Measurements from ENCODE around the gene SPINT1. TPM values are rescaled to one million over a fixed set of nuclear protein-coding genes. Genes with fewer than 3 reads are reported as not detected.

Gene SPINT1
- total and polyA plus RNA-seq, 2 of the 13 experiments (the other 11 are each of a cell fraction or from before 2014, with no cell fraction given), result 0.49 to 2.5 TPM

- peak; percentile 21; the same call in 1 of the 2 replicates for TF ChIP-seq ZNF552 (CRISPR knock-in tag; IDR thresholded peaks at IDR 0.05; ENCODE audit: borderline replicate concordance)
- no peak for TF ChIP-seq SETDB1 (CRISPR knock-in tag; IDR thresholded peaks at IDR 0.05; ENCODE audit: borderline replicate concordance)
- no peak for TF ChIP-seq SMYD3 (CRISPR knock-in tag; IDR thresholded peaks at IDR 0.05)
- TF ChIP-seq ZNF546 (CRISPR knock-in tag; conservative IDR thresholded peaks at IDR 0.05), result 0 out of 2 replicates have a peak, but pooled peaks have one; percentile 32
- TF ChIP-seq ZNF800 (CRISPR knock-in tag; IDR thresholded peaks at IDR 0.05), result 0 out of 2 replicates have a peak, but pooled peaks have one; percentile 42
- peak; percentile 41; the same call in 1 of the 2 replicates for TF ChIP-seq ZNF609 (CRISPR knock-in tag; IDR thresholded peaks at IDR 0.05; ENCODE audit: borderline replicate concordance)
- TF ChIP-seq SAFB2 (CRISPR knock-in tag; IDR thresholded peaks at IDR 0.05; ENCODE audit: borderline replicate concordance, low read depth), result no peak
- peak; percentile 40; the same call in 1 of the 2 replicates for TF ChIP-seq YEATS4 (CRISPR knock-in tag; IDR thresholded peaks at IDR 0.05; ENCODE audit: borderline replicate concordance)
- TF ChIP-seq MXI1 (IDR thresholded peaks at IDR 0.05; ENCODE audit: borderline replicate concordance, low read depth, low read length), result peak; percentile 74; the same call in 1 of the 3 replicates
- no peak for TF ChIP-seq ZNF224 (CRISPR knock-in tag; IDR thresholded peaks at IDR 0.05)
- TF ChIP-seq ZBTB14 (CRISPR knock-in tag; IDR thresholded peaks at IDR 0.05), result no peak
- peak; percentile 42 for TF ChIP-seq HOXA3 (CRISPR knock-in tag; IDR thresholded peaks at IDR 0.05)
- 0 out of 2 replicates have a peak, but pooled peaks have one; percentile 40 for TF ChIP-seq ZNF772 (CRISPR knock-in tag; IDR thresholded peaks at IDR 0.05)
- TF ChIP-seq ZNF557 (CRISPR knock-in tag; IDR thresholded peaks at IDR 0.05), result no peak
- peak; percentile 21; the same call in 1 of the 2 replicates for TF ChIP-seq IKZF5 (CRISPR knock-in tag; IDR thresholded peaks at IDR 0.05)
- TF ChIP-seq FOSL2 (CRISPR knock-in tag; IDR thresholded peaks at IDR 0.05), result no peak
- no peak for TF ChIP-seq ZNF883 (CRISPR knock-in tag; IDR thresholded peaks at IDR 0.05; ENCODE audit: not compliant biosample characterization)
- peak; percentile 71; the same call in 1 of the 2 replicates for TF ChIP-seq SALL2 (CRISPR knock-in tag; IDR thresholded peaks at IDR 0.05)
- TF ChIP-seq SRSF9 (IDR thresholded peaks at IDR 0.05; ENCODE audit: borderline replicate concordance, insufficient read depth, low read depth, low read length, poor library complexity, severe bottlenecking), result no peak
These were observed 62.5 kb downstream of the SPINT1 start (continued) for GRCh38 chr15:40906091-40906990.
